ENCODE results near the gene KCNH8. TPM values are rescaled to one million over a fixed set of nuclear protein-coding genes. Genes with fewer than 3 reads are reported as not detected.

Gene KCNH8
- total and polyA plus RNA-seq, 10 of the 15 experiments (the other 5 are each of a cell fraction or from before 2014, with no cell fraction given), result under 0.01 to 0.18 (median 0.07) TPM; not detected in 2

- Histone ChIP-seq H3K79me2 (ENCODE audit: control insufficient read depth, insufficient read depth, low read length) (no peaks in the 10 kb centered on the region), H3K4me1 (ENCODE audit: control insufficient read depth, insufficient read depth, low read length) (no peaks in the 10 kb centered on the region), H3K27me3 (replicated peaks in 1 of 2; ENCODE audit: control insufficient read depth in 2 of 2, insufficient read depth in 2 of 2, low read length in 1 of 2) (no peaks in the 10 kb centered on the region), H3K4me2 (ENCODE audit: control insufficient read depth, insufficient read depth) (no peak overlapping the region), H2AFZ (ENCODE audit: control insufficient read depth, low read depth, low read length) (no peak overlapping the region), H3K27ac (ENCODE audit: control insufficient read depth, insufficient read depth) (no peak overlapping the region), H3K9ac (ENCODE audit: control insufficient read depth, insufficient read depth, low read length) (no peak overlapping the region), H4K20me1 (ENCODE audit: control insufficient read depth, insufficient read depth) (no peaks in the 10 kb centered on the region), H3K4me3 (no peak overlapping the region), H3K36me3 (ENCODE audit: control insufficient read depth in 2 of 2, insufficient read depth in 2 of 2, low read length in 1 of 2) (no peaks in the 10 kb centered on the region), H3K9me3 (replicated peaks; ENCODE audit: control insufficient read depth, insufficient read depth, low read length) (no peaks in the 10 kb centered on the region)
- 25% methylated on average over 2 of the region's 2 CpGs for WGBS (ENCODE audit: insufficient coverage, insufficient replicate concordance, low lambda C conversion rate, missing lambda C conversion rate)
- ChIA-PET POLR2A (no interaction called here), CTCF (no interaction called here), RAD21 (ENCODE audit: unreplicated experiment) (no interaction called here), SMC1A (ENCODE audit: uncharacterized antibody, unreplicated experiment) (interaction anchor here (1.0 kb wide), 1 partner anchor 108 kb away, joined by 3 read pairs; no protein-coding TSS in a partner anchor)
- no TSS peak for BruUV-seq (replicated peaks)
- DNase-seq (ENCODE audit: low read depth, low spot score), result no peak
- no peak for ATAC-seq
- intact Hi-C loops (cut with micrococcal nuclease; ENCODE audit: unreplicated experiment) (no loop called here), in situ Hi-C loops (cut with MboI) (no loop called here)
- TF ChIP-seq MTA3 (IDR thresholded peaks at IDR 0.05; ENCODE audit: borderline replicate concordance, low read length), result no peak
- TF ChIP-seq RAD51 (IDR thresholded peaks at IDR 0.05), result no peak
- no peak for TF ChIP-seq WRNIP1 (IDR thresholded peaks at IDR 0.05; ENCODE audit: borderline replicate concordance, low read depth, low read length)
- no peak for FAIRE-seq
Observed at GRCh38 chr3:19254189-19254588, 105.9 kb downstream of the KCNH8 start.

- BruUV-seq (replicated peaks), result no TSS peak
- no peak overlapping the region for H3K4me3 ChIP-seq
- DNase-seq (ENCODE audit: low read depth, low spot score) (no peak), FAIRE-seq (no peak), ATAC-seq (no peak)
- no peaks in the 10 kb centered on the region for H3K36me3 ChIP-seq (ENCODE audit: control insufficient read depth in 2 of 2, insufficient read depth in 2 of 2, low read length in 1 of 2)
- POLR2A ChIA-PET, result no interaction called here
- H3K27me3 ChIP-seq (replicated peaks in 1 of 2; ENCODE audit: control insufficient read depth in 2 of 2, insufficient read depth in 2 of 2, low read length in 1 of 2), result no peaks in the 10 kb centered on the region
- H3K79me2 ChIP-seq (ENCODE audit: control insufficient read depth, insufficient read depth, low read length), result no peaks in the 10 kb centered on the region
- H3K4me2 ChIP-seq (ENCODE audit: control insufficient read depth, insufficient read depth), result no peak overlapping the region
- H3K9ac ChIP-seq (ENCODE audit: control insufficient read depth, insufficient read depth, low read length), result no peak overlapping the region
- no peaks in the 10 kb centered on the region for H3K9me3 ChIP-seq (replicated peaks; ENCODE audit: control insufficient read depth, insufficient read depth, low read length)
- in situ Hi-C loops (cut with MboI) (no loop called here), intact Hi-C loops (cut with micrococcal nuclease; ENCODE audit: unreplicated experiment) (no loop called here)
- no peaks in the 10 kb centered on the region for H4K20me1 ChIP-seq (ENCODE audit: control insufficient read depth, insufficient read depth)
- WGBS (ENCODE audit: insufficient coverage, insufficient replicate concordance, low lambda C conversion rate, missing lambda C conversion rate), result 27% methylated on average over 5 of the region's 5 CpGs
- no peak overlapping the region for H3K27ac ChIP-seq (ENCODE audit: control insufficient read depth, insufficient read depth)
- RAD21 ChIA-PET (ENCODE audit: unreplicated experiment), result no interaction called here
- TF ChIP-seq DPF2 (IDR thresholded peaks at IDR 0.05), result no peak
- SMC1A ChIA-PET (ENCODE audit: uncharacterized antibody, unreplicated experiment), result interaction anchor here (1.0 kb wide), 1 partner anchor 107 kb away, joined by 3 read pairs; no protein-coding TSS in a partner anchor
- no peak overlapping the region for H2AFZ ChIP-seq (ENCODE audit: control insufficient read depth, low read depth, low read length)
- CTCF ChIA-PET, result no interaction called here
- H3K4me1 ChIP-seq (ENCODE audit: control insufficient read depth, insufficient read depth, low read length), result no peaks in the 10 kb centered on the region
Observed at GRCh38 chr3:19254784-19255338, 106.6 kb downstream of the KCNH8 start.
